ENCODE measurements around the gene ZNF629. TPM values are rescaled to one million over a fixed set of nuclear protein-coding genes. Genes with fewer than 3 reads are reported as not detected.

The ZNF629 gene
- polyA plus RNA-seq, 5 donors: 16.8 to 20.9 (median 18.1) TPM

DNA sequence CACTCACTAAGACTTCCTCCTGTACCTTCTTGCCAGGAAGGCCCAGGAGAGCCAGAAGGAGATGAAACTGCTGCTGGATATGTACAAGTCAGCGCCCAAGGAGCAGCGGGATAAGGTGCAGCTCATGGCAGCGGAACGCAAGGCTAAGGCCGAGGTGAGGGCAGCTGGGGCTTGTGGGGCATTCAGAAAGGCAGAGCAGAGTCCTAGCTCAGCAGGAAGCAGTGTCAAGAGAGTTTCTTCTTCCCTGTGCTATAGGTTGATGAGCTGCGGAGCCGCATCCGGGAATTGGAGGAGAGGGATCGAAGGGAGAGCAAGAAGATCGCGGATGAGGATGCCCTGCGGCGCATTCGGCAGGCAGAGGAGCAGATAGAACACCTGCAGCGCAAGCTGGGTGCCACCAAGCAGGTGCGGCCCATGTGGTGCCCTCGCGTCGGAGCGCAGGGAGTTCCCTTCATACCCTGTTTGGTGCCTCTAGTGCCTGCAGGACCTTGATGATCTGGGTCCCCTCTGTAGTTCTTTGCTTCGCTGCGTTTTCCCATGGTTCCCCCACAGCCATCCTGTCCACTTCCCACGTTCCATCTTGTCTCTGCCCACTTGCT is 18.3 kb downstream of the ZNF629 start:
- DNase-seq: no peak

DNA sequence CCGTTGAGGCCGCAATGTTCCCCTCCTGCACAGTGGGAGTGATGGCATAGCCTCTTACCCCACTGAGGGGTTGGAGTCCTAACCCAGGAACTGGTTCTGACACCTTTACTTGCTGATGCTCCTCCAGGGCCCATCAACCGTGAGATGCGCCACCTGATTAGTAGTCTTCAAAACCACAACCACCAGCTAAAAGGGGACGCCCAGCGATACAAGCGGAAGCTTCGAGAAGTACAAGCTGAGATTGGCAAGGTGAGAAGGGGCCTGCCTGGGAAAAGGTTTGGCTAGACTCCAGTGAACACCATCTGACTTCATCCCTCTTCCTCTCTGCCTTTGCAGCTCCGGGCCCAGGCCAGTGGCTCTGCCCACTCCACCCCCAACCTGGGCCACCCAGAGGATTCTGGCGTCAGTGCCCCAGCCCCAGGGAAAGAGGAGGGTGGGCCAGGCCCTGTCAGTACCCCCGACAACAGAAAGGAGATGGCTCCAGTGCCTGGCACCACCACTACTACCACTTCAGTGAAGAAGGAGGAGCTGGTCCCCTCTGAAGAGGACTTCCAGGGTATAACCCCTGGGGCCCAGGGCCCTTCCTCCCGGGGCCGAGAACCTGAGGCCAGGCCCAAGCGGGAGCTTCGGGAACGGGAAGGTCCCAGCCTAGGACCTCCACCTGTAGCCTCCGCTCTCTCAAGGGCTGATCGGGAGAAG is 19.1 kb downstream of the ZNF629 start:
- no peak for DNase-seq

DNA sequence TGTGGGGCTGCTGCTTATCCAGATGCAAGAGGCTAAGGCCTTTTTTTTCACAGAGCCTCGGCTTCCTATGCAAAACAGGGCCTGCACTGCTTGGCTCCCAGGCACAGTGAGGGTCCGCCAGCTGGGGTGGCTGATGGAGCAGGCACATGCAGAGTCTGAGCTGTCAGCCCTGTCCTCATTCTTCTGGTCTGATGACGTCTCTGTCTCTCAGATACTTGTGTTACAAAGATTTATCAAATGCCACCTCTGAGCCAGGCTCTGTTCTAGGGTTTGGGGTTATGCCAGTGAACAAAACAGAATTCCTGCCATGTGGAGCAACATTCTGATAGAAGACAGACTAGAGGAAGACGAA is 20.1 kb downstream of the ZNF629 start:
- DNase-seq: no peak

DNA sequence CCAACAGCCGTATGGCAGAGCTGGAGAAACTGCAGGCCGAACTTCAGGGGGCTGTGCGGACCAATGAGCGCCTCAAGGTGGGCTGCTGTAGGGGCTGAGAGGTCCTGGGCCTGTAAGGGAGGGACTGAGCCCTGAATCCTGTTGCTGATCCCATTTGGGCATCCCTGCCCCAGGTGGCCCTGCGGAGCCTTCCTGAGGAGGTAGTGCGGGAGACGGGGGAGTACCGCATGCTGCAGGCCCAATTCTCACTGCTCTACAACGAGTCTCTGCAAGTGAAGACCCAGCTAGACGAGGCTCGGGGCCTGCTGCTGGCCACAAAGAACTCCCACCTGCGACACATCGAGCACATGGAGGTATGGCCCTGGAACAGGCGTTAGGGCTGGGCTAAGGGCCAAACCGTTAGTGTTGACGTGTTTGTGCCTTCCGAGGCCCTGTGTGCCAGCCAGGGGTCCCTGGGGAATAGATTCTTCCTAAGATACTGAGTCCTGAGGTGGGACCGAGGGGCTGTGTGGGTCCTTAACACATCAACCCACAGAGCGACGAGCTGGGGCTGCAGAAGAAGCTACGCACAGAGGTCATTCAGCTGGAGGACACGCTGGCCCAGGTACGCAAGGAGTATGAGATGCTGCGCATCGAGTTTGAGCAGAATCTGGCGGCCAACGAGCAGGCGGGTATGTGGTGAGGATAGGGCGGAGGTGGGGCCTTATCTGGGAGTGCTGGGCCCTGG is 20.6 kb downstream of the ZNF629 start:
- no peak for DNase-seq

DNA sequence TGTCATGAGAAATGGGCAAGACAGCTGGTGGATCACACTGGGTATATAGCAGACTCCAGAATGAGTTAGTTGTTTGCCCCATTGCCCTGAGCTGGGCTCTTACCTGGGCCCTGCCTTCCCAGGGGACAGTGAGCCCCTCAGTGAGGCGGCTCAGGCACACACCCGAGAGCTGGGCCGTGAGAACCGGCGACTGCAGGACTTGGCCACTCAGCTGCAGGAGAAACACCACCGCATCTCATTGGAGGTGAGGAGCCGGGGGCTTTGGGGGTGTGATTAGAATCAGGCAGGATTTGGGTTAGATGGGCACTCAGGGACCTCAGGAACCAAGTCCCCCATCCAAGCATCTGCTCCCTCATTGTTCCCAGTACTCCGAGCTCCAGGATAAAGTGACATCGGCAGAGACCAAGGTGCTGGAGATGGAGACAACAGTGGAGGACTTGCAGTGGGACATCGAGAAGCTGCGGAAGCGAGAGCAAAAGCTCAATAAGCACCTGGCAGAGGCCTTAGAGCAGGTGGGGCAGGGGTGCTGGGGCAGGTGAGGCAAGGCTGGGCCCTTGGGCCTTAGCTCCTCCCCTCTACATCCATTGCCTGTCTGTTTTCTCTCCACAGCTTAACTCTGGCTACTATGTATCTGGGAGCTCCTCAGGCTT is 22.1 kb downstream of the ZNF629 start:
- no peak for DNase-seq

DNA sequence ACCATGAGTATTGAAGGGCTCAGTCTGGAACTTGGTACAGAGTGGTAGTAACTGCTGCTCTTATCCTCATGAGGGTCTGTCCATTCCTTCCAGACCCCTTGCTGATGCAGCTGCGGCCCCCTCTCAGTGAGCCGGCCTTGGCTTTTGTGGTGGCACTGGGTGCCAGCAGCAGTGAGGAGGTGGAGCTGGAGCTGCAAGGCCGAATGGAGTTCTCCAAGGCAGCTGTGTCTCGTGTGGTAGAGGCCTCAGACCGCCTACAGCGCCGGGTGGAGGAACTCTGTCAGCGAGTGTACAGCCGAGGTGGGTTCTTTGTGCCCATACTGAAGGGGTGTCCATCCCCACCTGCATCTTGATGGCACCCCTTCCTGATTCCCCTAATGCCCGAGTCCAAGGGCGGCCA is 22.9 kb downstream of the ZNF629 start:
- DNase-seq: no peak

DNA sequence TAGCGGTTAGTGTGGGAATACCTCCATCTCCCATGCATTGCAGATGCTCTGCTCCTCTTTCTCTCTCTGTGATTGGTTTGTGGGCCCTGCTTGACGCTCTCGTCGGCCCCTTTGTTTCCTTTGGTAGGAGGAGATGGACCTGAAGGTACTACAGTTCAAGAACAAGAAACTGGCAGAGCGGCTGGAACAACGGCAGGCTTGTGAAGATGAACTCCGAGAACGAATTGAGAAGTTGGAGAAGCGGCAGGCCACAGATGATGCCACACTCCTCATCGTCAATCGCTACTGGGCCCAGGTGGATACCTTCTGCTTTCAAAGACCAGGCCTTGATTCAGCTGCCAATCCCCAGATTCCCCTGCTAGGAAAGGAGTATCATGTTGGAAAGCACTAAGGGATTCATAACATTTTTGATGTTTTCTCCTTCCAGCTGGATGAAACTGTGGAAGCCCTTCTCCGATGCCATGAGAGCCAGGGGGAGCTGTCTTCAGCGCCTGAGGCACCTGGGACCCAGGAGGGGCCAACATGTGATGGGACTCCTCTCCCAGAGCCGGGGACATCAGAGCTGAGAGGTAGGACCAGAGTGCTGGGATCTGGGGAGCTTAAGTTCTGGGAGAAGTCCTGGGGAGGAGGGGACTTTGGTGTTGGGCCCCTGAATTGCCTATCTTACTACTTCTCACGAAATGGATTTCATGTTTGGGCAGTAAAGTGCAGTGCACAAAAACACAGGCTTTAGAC is 23.8 kb downstream of the ZNF629 start:
- no peak for DNase-seq

DNA sequence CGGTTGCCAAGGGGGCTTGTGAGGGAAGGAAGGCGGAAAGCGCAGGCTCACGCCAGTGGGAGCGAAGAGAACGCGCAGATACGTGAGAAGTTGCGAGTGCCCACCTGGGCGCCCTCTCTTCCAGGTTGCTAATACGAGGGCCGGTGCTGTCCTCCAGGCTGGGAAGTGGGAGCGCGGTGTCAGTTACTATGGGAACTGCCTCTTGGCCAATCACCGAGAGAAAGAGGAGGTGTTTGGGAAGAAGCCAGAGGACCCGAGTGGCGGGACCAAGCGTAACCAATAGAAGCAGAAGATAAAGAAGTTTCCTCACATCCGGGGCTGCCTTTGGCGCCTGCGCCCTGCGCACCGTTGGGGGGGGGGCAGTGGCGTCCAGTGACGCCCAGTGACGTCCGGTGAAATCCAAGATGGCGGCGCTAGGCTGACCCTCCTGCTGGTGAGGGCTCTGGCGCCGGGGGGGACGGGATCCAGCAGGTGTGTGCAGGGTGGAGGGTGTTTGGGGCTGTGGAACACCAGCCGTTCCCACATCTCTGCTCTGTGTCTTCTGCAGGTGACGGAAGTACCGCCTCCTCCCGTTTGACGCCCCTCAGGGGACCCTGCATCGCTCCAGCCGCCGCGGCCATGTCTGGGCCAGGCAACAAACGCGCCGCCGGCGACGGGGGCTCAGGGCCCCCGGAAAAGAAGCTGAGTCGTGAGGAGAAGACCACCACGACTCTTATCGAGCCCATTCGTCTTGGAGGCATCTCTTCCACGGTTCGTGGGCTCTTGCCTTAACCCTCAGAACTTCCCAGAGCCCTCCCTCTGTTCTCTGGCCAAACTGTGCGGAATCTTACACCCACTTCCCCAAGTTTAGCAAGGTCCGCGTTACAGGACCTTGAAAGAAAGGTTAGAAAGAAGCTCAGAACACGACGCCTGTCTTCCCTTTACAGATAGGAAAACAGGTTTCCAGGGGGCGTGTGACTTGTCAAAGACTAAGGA is 24.8 kb downstream of the ZNF629 start, which contains the start of the genes CFAP119 and RNF40:
TSS of gene CFAP119 (minus strand) at position 135 of the 975 bp plus-strand sequence. CDS start 314 bp downstream, outside the sequence.
TSS of gene RNF40 (plus strand) at position 395 of the 975 bp plus-strand sequence. CDS start at position 619, 224 bp downstream.
- peak; percentile 98 for DNase-seq

DNA sequence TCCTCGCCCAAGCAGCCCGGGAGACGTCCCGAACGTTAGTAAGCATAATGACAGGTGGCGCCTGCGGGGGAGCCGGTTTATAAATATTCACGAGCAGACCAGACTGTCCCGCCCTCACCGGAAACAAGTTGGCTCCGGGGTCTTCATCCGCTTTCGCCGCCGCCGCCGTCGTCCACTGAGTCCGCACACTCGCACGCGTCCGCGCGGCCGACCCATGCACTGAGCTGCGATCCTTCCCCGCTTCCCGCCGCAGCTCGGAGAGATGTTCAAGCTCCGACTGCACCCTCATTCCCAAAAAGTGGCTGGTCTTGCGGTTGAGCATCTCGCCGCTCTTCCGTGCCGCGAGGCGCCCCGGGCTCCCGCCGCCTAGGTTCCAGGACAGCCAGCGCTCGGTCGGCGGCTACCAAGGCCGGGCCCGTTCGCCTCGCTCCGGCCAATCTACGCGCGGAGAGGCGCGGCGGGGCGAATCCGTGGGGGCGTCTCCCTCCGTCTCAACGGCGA is 25.5 kb downstream of the ZNF629 start:
- DNase-seq: no peak

DNA sequence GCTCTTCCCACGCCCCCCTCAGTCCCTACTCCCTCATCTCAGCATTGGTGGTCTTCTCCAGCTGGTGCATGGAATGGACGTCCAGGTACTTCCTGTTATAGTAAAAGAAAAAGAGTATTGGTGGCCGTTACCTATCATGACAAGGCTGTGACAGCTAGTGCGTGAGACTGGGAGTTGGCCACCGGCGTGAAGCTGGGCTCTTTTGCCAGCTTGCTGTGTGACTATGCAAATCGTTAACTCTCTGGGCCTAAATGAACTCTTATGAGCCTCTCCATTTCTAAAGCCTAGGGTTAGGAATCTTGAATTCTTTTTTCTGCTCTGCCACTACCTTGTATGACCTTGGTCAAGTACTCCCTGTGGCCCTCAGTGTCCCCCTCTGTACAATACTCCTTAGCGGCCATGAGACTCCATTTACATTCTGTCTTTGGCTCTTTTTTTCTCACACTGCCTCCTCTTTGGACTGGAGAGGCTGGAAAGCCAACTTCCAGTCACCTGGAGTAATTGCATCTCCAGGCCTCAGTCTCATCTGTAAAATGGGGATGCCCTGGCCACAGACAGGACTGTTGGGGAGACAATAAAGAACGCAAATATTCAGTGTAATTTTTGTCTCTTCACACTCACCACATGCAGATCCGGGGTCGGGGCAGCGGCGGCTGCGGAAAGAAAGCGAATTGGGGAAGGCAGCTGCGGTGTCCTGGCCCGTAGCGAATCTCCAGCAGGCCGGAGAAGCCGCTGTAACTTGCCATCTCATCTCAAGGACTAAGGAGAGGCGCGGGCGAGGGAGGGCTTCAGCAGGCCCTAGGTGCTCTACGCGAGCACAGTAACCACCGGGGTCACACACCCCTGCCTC is 26.2 kb downstream of the ZNF629 start:
- DNase-seq: no peak

DNA sequence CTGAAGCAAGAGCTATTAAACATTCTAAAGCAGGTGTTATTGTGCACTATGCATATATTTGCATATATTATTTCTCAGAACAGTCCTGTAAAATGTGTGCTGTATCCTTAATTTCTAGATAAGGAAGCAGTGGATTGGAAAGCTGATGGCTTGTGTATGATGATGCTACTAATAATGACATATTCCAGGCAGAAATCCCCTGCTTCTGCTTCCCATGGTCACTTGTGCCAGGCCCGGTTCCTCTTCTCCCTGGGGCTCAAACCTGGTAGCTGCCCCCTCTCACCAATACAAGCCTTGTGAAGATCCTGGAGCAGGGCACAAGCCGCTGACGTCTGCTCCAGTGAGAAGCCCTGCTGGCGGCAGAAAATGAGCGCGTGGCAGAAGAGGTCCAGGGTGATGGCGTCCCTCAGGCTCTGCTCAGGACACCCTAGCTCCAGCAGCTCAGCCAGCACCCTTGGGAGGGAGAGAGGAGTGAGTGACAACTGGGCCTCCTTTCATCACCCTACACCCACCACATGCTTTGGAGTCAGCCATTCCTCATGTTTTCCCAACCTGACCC is 26.9 kb downstream of the ZNF629 start:
- no peak for DNase-seq

DNA sequence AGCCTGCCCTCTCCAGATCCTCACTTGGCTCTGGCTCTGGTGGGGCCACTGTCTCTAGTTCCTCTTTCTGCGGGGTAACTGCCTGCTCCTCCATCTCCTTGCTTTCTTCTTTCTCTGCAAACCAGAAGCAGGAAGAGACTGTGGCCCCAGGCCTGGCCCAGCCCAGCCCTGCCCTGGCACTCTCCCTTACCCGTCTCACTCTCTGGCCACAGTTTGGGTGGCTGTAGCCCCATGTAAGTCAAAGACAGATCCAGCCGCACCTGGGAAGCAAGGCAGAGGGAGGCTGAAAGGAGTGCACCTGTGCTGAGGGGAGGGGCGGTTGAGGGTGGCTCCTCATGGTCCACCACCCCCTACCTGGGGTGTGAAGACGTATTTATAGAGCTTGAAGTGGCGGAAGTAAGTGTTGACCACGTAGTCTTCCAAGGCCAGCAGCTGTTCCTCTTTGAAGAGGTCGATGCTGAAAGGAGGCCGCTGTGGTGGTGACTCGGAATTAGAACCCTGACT is 28.0 kb downstream of the ZNF629 start:
- no peak for DNase-seq

DNA sequence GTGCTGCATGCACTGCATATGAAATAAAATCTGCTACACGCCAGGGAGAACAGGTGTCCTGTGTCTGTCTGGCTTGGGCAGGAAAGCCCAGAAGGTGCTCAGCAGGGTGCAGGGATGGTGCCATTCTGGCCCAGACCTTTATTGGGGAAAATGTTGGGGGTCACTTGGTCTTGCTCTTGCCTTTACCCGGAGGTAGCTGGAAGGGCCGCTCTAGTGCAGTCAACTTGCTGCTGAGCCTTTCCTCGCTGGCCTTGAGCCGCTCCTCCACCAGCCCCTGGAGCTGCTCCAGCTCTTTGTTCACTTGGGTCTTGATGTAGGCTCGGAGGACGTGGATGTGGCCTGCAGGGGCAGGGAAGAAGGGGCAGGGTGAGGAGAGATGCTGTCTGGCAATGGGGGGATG is 29.7 kb downstream of the ZNF629 start:
- DNase-seq: no peak

DNA sequence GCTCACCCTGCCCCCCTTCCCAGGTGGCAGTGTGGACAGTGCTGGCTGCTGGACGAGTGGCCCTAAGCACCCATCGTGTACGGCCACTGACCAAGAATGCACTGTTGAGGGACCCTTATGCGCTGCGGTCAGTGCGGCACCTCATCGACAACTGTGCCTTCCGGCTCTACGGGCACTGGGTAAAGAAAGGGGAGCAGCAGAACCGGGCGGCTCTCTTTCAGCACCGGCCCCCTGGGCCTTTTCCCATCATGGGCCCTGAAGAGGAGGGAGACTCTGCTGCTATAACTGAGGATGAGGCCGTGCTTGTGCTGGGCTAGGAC is 30.3 kb downstream of the ZNF629 start:
- DNase-seq: no peak

DNA sequence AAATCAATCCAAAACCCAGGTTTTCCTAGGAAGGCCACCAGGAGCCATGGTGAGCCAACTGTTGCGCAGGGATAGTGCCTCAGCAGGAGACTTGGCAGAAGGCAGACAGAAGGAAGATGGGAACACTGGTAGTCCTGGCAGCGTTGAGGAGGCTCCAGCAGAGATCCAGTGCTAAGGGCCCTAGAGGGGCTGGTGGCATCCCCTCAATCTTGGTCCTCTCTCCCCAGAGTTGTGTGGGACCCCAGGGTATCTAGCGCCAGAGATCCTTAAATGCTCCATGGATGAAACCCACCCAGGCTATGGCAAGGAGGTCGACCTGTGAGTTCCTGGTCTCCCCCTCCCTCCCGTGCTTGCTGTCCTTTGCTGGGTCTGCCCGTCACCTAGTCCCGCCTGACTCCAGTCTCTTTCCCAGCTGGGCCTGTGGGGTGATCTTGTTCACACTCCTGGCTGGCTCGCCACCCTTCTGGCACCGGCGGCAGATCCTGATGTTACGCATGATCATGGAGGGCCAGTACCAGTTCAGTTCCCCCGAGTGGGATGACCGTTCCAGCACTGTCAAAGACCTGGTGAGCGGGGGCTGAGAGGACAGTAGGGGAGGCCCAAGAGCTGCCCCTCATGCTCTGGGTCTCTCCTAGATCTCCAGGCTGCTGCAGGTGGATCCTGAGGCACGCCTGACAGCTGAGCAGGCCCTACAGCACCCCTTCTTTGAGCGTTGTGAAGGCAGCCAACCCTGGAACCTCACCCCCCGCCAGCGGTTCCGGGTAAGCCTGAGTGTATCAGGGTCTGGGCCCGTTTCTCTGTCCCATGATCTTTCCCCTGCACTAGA is 30.8 kb downstream of the ZNF629 start:
- DNase-seq: no peak

DNA sequence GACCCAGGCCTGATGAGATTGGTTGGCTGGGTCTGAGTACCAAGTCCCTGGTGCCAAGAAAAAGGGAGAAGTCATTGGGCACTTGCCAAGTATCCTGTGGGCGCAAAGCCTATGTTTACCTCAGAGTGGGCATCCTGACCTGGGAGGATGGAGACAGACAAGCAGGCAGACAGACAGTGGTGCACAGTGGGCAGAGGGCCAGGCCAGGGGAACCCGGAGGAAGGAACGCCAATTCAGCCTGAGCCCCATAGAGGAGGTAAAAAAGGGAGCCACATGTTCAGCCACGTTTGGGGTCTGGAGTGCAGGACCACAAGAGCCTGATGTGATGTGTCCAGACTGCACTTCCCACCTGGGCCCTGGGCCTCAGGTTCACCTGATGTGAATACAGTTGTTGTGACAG is 33.4 kb downstream of the ZNF629 start:
- no peak for DNase-seq

DNA sequence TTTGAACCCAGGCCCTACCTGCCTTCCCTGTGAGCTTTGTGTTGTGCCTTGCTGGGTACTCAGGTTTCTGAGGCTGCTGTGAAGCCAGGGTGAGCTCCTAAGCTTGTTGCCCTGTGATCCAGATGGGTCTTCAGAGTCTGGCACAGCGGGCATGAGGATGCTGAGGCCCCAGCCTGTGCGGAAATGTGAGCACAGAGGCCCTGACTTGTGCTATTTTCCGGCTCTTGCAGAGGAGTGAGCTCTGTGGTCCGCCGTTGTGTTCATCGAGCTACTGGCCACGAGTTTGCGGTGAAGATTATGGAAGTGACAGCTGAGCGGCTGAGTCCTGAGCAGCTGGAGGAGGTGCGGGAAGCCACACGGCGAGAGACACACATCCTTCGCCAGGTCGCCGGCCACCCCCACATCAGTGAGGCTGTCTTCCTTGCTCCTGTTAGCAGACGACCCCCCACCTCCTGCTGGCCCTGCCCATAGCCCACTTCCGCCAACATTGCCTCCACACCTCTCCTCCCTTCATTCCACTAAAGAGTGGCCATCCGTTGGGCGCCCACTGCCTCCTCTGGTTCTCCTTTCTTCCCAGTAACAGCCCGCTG is 36.0 kb downstream of the ZNF629 start:
- DNase-seq: no peak

DNA sequence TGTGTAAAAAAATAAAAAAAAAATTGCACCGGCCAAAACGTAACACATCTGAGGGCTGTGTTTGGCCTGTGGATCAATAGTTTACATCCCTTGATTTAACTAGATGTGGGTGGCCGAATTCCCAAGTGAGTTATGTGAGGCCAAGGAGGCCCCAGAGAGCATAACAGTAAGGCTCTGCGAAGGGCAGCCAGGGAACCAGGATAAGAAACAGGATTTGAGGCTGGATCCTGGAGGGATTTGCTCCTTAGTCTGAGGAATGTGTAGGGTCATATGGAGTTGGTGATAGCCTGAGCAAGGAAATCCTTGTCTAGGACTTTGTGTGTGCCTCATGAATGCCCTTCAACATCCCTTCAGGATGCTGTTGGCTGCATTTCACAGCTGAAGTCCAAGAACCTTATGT is 36.8 kb downstream of the ZNF629 start:
- no peak for DNase-seq

All from right lung (tissue), 5 donors.